ENCODE measurements around the gene RNF151.

The RNF151 gene

GRCh38 chr16:1963806-1964505 lies 2.7 kb upstream of the RNF151 start:
- H3K4me3 ChIP-seq (ENCODE audit: insufficient read depth, low read length, poor library complexity, severe bottlenecking), result peak overlapping the region; percentile 75
- no peaks in the 10 kb centered on the region for H3K9me2 ChIP-seq (replicated peaks; ENCODE audit: insufficient read depth, low read length)
- TF ChIP-seq, protein P1, sequence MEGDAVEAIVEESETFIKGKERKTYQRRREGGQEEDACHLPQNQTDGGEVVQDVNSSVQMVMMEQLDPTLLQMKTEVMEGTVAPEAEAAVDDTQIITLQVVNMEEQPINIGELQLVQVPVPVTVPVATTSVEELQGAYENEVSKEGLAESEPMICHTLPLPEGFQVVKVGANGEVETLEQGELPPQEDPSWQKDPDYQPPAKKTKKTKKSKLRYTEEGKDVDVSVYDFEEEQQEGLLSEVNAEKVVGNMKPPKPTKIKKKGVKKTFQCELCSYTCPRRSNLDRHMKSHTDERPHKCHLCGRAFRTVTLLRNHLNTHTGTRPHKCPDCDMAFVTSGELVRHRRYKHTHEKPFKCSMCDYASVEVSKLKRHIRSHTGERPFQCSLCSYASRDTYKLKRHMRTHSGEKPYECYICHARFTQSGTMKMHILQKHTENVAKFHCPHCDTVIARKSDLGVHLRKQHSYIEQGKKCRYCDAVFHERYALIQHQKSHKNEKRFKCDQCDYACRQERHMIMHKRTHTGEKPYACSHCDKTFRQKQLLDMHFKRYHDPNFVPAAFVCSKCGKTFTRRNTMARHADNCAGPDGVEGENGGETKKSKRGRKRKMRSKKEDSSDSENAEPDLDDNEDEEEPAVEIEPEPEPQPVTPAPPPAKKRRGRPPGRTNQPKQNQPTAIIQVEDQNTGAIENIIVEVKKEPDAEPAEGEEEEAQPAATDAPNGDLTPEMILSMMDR (IDR thresholded peaks at IDR 0.05; ENCODE audit: insufficient read depth, low read length, poor library complexity, severe bottlenecking), result no peak
- TF ChIP-seq EZH2phosphoT487 (conservative IDR thresholded peaks at IDR 0.05; ENCODE audit: low read length), result no peak
- H3K36me3 ChIP-seq (ENCODE audit: low read length), result peaks cover 15% of the 10 kb centered on the region
- no peaks in the 10 kb centered on the region for H3K9me3 ChIP-seq (ENCODE audit: insufficient read depth, low read length)
- peak overlapping the region; percentile 88 for H3K27ac ChIP-seq (ENCODE audit: low read depth, low read length)
- peaks cover 43% of the 10 kb centered on the region for H3F3A ChIP-seq (ENCODE audit: insufficient read depth)
- peak overlapping the region; percentile 78 for H3K4me2 ChIP-seq (ENCODE audit: low read depth, low read length, poor library complexity, severe bottlenecking)
- peak overlapping the region; percentile 98 for H3K9ac ChIP-seq (ENCODE audit: low read length)
- H4K20me1 ChIP-seq (ENCODE audit: low read depth, low read length), result no peaks in the 10 kb centered on the region
- no peak overlapping the region for H2AFZ ChIP-seq (ENCODE audit: low read depth, low read length, severe bottlenecking)
- no peaks in the 10 kb centered on the region for H3K27me3 ChIP-seq (ENCODE audit: low read length)
- H3K79me2 ChIP-seq (ENCODE audit: insufficient read depth, low read length), result peaks cover 38% of the 10 kb centered on the region

GRCh38 chr16:1964506-1965395 lies 1.9 kb upstream of the RNF151 start, which contains the start of gene RPS2:
RPS2 (minus strand) TSS chr16:1964826; CDS start chr16:1964625, 201 bp downstream.
- peak within 1 kb of the TSS; percentile 88 for H3K27ac ChIP-seq (ENCODE audit: low read depth, low read length)
- no peaks in the 10 kb centered on the region for H3K9me2 ChIP-seq (replicated peaks; ENCODE audit: insufficient read depth, low read length)
- H3K4me2 ChIP-seq (ENCODE audit: low read depth, low read length, poor library complexity, severe bottlenecking), result peak within 1 kb of the TSS; percentile 78
- peaks cover 15% of the 10 kb centered on the region for H3K36me3 ChIP-seq (ENCODE audit: low read length)
- peak within 1 kb of the TSS; percentile 98 for H3K9ac ChIP-seq (ENCODE audit: low read length)
- TF ChIP-seq, protein P1 (IDR thresholded peaks at IDR 0.05; ENCODE audit: insufficient read depth, low read length, poor library complexity, severe bottlenecking), result no peak
- no peak for TF ChIP-seq EZH2phosphoT487 (conservative IDR thresholded peaks at IDR 0.05; ENCODE audit: low read length)
- H3F3A ChIP-seq (ENCODE audit: insufficient read depth), result peaks cover 43% of the 10 kb centered on the region
- H2AFZ ChIP-seq (ENCODE audit: low read depth, low read length, severe bottlenecking), result peak within 1 kb of the TSS; percentile 13
- no peaks in the 10 kb centered on the region for H3K27me3 ChIP-seq (ENCODE audit: low read length)
- H3K79me2 ChIP-seq (ENCODE audit: insufficient read depth, low read length), result peaks cover 36% of the 10 kb centered on the region
- H3K9me3 ChIP-seq (ENCODE audit: insufficient read depth, low read length), result no peaks in the 10 kb centered on the region
- H4K20me1 ChIP-seq (ENCODE audit: low read depth, low read length), result no peaks in the 10 kb centered on the region
- H3K4me3 ChIP-seq (ENCODE audit: insufficient read depth, low read length, poor library complexity, severe bottlenecking), result peak within 1 kb of the TSS; percentile 75

GRCh38 chr16:1965396-1966001 lies 1.2 kb upstream of the RNF151 start:
- Histone ChIP-seq H3K27me3 (ENCODE audit: low read length) (no peaks in the 10 kb centered on the region), H3K36me3 (ENCODE audit: low read length) (peaks cover 15% of the 10 kb centered on the region), H3K9ac (ENCODE audit: low read length) (peak overlapping the region; percentile 98), H3K9me2 (replicated peaks; ENCODE audit: insufficient read depth, low read length) (no peaks in the 10 kb centered on the region), H3F3A (ENCODE audit: insufficient read depth) (peaks cover 44% of the 10 kb centered on the region), H2AFZ (ENCODE audit: low read depth, low read length, severe bottlenecking) (no peak overlapping the region), H3K27ac (ENCODE audit: low read depth, low read length) (peak overlapping the region; percentile 57), H3K79me2 (ENCODE audit: insufficient read depth, low read length) (peaks cover 30% of the 10 kb centered on the region), H3K9me3 (ENCODE audit: insufficient read depth, low read length) (no peaks in the 10 kb centered on the region), H4K20me1 (ENCODE audit: low read depth, low read length) (no peaks in the 10 kb centered on the region), H3K4me2 (ENCODE audit: low read depth, low read length, poor library complexity, severe bottlenecking) (peak overlapping the region; percentile 71), H3K4me3 (ENCODE audit: insufficient read depth, low read length, poor library complexity, severe bottlenecking) (peak overlapping the region; percentile 75)
- TF ChIP-seq EZH2phosphoT487 (conservative IDR thresholded peaks at IDR 0.05; ENCODE audit: low read length), result no peak
- TF ChIP-seq, protein P1 (IDR thresholded peaks at IDR 0.05; ENCODE audit: insufficient read depth, low read length, poor library complexity, severe bottlenecking), result no peak

Data from SU-DHL-6 (cell line).